ENCODE measurements around the gene ENAH.
"Not testable (repeated sequence)": the region's sequence is repeated elsewhere in the genome, so short reads cannot be mapped to it uniquely, and the experiment has no call there.

The ENAH gene

GRCh38 chr1:225652729-225653462 lies at the start of gene ENAH:
Gene ENAH (minus strand): TSS chr1:225653123. CDS start chr1:225652690, 433 bp downstream.
- peak; percentile 67 for DNase-seq (ENCODE audit: low spot score)

- DNase-seq (ENCODE audit: low spot score): no peak
Observed at GRCh38 chr1:225700889-225701465, 48.1 kb upstream of the ENAH start.

- peak; percentile 39 for DNase-seq (ENCODE audit: low spot score)
Observed at GRCh38 chr1:225700164-225700821, 47.4 kb upstream of the ENAH start.

DNA sequence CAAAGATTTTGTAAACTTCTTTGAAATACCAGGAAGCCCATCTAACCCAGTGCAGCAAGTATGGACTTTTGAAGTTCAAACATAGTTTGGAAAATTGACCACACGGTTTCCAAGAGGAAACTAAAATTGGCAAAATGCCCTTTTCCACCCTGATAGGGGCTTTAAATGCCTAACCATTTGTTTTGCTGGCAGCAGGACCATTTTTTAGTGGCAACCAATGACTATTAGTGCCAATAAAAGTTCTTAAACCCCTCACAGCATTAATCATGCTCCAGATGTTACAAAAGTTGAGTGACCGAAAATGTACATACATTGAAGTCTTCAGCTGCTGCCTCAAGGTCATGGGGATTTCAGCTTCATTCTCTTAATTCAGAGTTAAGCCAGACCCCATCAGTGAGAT lies 46.4 kb upstream of the ENAH start:
- DNase-seq (ENCODE audit: low spot score): no peak

DNA sequence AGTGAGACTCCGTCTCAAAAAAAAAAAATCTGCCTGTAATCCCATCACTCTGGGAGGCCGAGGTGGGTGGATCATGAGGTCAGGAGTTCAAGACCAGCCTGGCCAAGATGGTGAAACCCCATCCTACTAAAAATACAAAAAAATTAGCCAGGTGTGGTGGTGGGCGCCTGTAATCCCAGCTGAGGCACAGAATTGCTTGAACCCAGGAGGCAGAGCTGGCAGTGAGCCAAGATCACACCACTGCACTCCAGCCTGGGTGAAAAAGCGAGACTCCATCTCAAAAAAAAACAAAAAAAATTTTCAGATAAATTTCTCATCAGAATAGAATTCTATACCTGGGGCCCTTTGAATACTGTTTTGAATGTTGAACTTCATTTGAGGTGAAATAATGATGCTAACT lies 45.3 kb upstream of the ENAH start:
- not testable (repeated sequence) for DNase-seq (ENCODE audit: low spot score)

GRCh38 chr1:225697428-225697827 lies 44.5 kb upstream of the ENAH start:
- DNase-seq (ENCODE audit: low spot score): no peak

GRCh38 chr1:225695578-225696337 lies 42.8 kb upstream of the ENAH start:
- no peak for DNase-seq (ENCODE audit: low spot score)

GRCh38 chr1:225694151-225694603 lies 41.3 kb upstream of the ENAH start:
- peak; percentile 69 for DNase-seq (ENCODE audit: low spot score)

DNA sequence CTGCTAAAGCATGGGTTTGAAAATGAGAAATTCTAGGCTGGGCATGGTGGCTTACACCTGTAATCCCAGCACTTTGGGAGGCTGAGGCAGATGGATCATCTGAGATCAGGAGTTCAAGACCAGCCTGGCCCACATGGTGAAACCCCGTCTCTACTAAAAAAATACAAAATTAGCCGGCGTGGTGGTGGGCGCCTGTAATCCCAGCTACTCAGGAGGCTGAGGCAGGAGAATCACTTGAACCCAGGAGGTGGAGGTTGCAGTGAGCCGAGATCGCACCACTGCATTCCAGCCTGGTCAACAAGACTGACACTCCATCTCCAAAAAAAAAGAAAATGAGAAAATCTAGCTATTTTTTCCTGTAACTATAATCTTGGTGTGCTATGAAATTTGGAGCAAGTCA lies 40.8 kb upstream of the ENAH start:
- not testable (repeated sequence) for DNase-seq (ENCODE audit: low spot score)

DNA sequence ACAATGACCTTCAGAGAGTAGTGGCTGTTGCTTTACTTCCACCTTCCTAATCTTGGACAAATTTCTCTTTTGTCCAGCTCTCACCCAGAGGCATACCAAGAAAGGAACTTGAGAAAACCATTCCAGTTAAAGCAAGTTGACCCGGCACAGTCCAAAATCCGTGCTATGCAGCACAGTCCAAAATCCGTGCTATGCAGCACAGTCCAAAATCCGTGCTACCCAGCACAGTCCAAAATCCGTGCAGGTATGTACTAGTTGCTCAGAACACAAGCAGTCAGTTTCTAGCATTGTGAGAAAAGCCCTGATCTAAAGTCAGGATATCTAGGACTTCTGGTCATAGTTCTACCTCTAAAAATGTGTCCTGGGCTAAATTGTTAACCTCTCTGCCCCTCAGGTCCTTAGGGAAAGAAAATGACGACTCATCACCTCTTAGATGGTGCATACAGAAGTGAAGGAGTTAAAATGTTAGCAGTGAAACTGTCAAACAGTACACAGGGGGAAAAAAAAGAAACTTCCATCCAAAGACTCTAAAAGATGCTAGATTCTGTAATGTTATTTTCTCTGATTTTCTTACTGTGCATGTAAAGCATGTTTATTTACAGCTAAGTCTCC lies 40.3 kb upstream of the ENAH start:
- no peak for DNase-seq (ENCODE audit: low spot score)

DNA sequence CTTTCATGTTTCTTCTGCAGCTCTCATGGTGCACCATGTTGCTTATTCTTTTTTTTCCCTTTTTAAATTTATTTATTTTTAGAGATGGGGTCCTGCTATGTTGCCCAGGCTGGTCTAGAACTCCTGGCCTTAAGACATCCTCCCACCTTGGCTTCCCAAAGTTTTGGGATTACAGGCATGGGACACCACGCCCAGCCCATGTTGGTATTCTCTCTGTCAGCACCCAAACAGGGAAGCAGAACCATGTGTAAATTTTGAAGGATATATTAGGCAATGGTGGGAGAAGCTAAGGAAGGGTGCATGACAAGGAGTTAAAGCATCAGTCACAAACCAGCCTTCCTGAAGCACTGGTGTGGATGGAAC lies 39.6 kb upstream of the ENAH start:
- DNase-seq (ENCODE audit: low spot score): no peak

DNA sequence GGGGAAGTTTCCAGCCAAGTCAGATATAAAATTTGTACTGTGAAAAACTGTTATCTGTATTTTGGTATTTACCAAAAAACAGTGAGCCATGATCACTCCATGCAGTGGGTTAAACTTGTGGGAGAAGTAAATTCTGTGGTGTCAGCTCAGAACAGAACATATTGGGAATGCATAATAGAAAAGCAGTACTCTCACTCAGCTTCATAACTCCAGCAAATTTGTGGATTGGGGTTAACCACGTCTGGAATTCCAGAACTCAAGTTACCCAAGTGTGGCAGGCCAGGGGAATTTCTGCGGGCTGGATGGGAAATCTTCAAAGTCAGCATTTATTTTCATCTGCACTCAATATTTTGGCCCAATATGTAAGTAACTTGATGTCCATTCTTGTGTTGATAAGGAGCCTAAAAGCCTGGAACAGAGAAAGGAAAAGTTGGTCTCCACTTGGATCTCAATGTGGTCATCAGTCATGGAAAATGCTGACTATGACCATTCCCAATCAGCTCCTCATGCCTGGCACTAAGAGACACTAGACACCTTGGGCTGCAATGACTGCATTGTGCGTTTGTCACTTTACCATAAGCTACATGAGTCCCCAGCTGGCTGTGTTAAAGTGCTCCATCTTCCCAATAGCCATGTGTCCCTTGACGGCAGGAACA lies 39.1 kb upstream of the ENAH start:
- no peak for DNase-seq (ENCODE audit: low spot score)

DNA sequence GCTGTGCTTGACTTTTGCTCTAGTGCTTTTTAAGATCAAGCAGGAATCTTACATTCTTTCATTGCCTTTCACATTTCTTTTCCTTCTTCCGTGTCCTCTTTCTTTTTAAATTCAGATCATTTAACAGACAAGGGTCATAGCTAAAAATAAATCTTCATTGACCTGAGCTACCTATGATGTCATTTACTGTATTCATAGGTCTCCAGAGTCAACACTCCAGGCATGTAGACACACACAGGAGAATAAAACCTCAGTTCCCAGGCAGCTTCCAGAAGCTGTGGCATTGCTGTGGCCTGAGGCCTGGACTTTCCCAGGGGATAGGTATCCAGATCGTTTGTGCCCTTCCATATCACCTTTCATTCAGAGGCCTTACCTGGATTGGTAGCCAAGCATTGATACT lies 38.5 kb upstream of the ENAH start:
- DNase-seq (ENCODE audit: low spot score): peak; percentile 73

DNA sequence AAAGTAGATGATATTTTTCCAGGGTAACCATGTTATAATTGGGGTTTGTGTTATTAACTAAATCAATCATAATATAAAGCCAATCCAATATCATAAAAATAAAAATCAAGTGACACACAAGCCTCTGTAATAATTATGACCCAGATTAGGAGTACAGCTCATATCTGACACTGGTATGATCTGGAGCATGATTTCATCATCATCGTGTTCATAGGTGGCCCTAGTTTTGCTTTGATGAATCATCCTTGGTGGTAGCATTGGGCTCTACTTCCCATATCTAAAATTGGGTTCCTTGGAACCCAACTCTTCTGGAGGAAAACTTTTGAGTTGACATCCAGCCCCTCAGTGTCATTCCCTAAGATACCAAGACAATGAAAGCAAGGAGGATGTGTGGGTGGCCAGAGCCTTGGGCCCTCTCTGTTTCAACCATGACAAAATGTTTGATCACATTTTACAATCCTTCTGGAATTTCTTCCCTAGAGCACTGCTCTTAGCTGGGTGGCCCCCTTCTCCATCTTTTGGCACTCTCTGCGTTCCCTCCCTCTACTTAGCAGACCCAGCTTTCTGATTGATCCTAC lies 37.0 kb upstream of the ENAH start:
- no peak for DNase-seq (ENCODE audit: low spot score)

- DNase-seq (ENCODE audit: low spot score): no peak
Observed at GRCh38 chr1:225688345-225688744, 35.4 kb upstream of the ENAH start.

DNA sequence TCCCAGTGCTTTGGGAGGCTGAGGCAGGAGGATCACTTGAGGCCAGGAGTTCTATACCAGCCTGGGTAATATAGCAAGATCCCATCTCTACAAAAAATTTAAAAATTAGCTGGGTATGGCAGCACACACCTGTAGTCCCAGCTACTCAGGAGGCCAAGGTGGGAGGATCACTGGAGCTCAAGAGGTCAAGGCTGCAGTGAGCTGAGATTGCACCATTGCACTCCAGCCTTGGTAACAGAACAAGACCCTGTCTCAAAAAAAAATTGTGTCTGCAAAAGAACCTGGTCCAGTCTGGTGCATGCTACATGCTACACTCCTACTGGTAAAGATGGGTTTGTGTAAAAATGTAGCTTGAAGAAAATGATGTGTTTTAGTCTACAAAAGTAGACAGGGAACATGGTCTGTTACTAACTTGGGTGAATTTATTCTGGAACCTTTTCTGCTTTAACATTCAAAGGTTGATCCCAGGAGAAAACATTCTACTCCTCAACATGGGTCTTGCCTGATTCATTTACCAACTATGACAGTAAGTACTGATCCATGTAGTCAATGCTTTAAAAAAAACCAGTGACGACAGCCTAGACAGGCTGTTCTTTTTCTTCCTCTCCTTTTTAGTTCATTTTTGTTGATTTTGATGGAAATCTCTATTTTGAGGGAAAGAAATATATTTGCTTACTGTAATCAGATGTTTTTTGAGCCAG lies 32.7 kb upstream of the ENAH start:
- no peak for DNase-seq (ENCODE audit: low spot score)

- no peak for DNase-seq (ENCODE audit: low spot score)
Observed at GRCh38 chr1:225684741-225685140, 31.8 kb upstream of the ENAH start.

GRCh38 chr1:225681231-225681630 lies 28.3 kb upstream of the ENAH start:
- no peak for DNase-seq (ENCODE audit: low spot score)

DNA sequence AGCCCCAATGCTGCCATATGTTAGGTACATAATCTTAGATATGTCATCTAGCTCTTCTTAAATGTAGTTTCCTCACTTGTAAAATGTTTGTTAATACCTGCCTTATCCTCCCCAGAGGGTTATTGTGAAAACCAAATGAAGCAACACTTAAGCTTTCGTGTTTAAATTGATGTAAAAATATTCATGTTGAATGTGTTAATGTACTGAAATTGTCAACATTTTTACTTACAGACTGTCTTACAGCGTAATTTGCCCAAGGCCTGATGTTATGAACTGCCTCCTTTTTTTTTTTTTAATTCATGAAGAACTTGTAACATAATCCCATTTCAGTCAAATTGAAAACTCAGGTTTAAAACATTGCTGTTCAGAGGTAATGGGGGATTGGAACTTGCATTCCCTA lies 25.6 kb upstream of the ENAH start:
- no peak for DNase-seq (ENCODE audit: low spot score)

DNA sequence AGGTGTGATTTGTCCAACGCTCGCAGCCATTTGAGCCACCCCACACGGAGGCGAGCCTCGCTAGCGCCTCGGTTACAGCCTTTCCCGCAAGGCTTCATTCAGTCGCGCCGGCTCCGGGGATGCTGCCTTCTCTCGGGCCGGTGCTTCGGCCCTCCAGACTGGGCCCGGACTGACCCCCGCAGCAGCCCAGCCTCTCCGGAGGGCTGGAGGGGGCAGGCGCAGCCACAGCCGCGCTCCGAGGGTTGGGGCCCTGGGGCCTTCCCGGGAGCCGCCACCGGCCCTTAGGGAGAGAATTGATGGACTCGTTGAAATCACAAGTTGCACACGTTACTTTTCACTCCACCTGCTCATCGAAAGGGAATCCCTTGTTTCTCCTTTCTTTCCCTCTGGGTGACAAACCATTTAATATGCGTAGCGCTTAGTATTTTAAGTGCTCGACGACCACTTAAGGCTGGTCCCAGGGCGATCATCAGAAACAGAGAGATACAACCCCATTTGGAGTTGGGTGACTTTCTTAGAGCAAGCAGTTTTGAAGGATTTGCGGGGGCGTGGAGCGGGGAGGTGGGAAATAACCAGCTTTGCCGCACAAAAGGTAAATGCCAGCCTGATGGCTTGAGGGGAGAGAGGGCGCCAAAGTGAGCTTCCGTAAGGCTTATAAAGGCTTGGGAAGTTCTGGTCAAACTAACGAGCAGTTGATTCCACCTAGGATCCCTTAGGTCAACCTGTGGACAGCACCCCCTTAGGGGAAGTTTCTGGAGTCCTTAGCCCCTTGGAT lies 24.6 kb upstream of the ENAH start:
- DNase-seq (ENCODE audit: low spot score): no peak

All from HuH-7.5 (cell line).